HepG2 (cell line): ENCODE results near the gene PKP3. TPM values are rescaled to one million over a fixed set of nuclear protein-coding genes. Genes with fewer than 3 reads are reported as not detected.

Experiments used
- CENPT ChIP-seq: sonication (generic); formaldehyde crosslinking; IDR thresholded peaks from 2 replicates; pipeline ENCODE4 v1.8.0; 2022; ENCODE audit warnings: low read depth, mild to moderate bottlenecking, moderate library complexity, missing genetic modification reagents
- ZNF121 ChIP-seq: sonication (generic); formaldehyde crosslinking; IDR thresholded peaks from 2 replicates; pipeline ENCODE4 v1.5.0; 2020; ENCODE audit warnings: mild to moderate bottlenecking, missing genetic modification reagents
- ZNF282 ChIP-seq: fragments of 450-650 bp; IDR thresholded peaks from 2 replicates; pipeline ENCODE4 v1.6.1; 2018; ENCODE audit not compliant: partially characterized antibody
- polyA plus RNA-seq, 8 experiments: library from polyadenylated mRNA; depleted of rRNA in 3 of 8; stranded (reverse) in 7 of 8; unstranded in 1 of 8; fragments of >200 nt; fragmentation: Illumina TruSeq in 4 of 8; extraction: Trizol in 4 of 8; gene quantifications; 2 replicates each; pipeline versions ENCODE4 v1.2.1 to v1.2.3, GENCODE V29; 2011 to 2016; ENCODE audit warnings: low read depth in 4 of 8, missing spikeins in 1 of 8, mixed read lengths in 1 of 8; ENCODE audit not compliant: insufficient read depth in 1 of 8
- total RNA-seq, 5 experiments: library from RNA; depleted of rRNA; stranded (reverse); fragments of >200 nt; fragmentation: Illumina TruSeq; extraction: Trizol; gene quantifications; 2 replicates each; pipeline ENCODE4 v1.2.3, GENCODE V29; 2016; ENCODE audit warnings: low read depth in 1 of 5
- TF ChIP-seq, protein P1 (sequence below), 2 experiments: fragments of 450-650 bp in 1 of 2; sonication (generic) in 1 of 2; formaldehyde crosslinking in 1 of 2; IDR thresholded peaks; 2 replicates each; pipeline versions ENCODE4 v1.6.1 to v1.8.0; 2016 to 2022; ENCODE audit warnings: antibody characterized with exemption in 1 of 2, mild to moderate bottlenecking in 1 of 2, missing genetic modification reagents in 1 of 2
- TF ChIP-seq, protein P2 (sequence below): sonication (generic); formaldehyde crosslinking; IDR thresholded peaks from 2 replicates; pipeline ENCODE4 v1.4.0; 2020; ENCODE audit warnings: missing genetic modification reagents
- TF ChIP-seq, protein P3 (sequence below): sonication (generic); formaldehyde crosslinking; IDR thresholded peaks from 2 replicates; pipeline ENCODE4 v1.8.0; 2022; ENCODE audit warnings: missing genetic modification reagents, mild to moderate bottlenecking, inconsistent platforms, borderline replicate concordance

The PKP3 gene
- total and polyA plus RNA-seq, 2 of the 13 experiments (the other 11 are each of a cell fraction or from before 2014, with no cell fraction given): 18.0 to 28.7 TPM

DNA sequence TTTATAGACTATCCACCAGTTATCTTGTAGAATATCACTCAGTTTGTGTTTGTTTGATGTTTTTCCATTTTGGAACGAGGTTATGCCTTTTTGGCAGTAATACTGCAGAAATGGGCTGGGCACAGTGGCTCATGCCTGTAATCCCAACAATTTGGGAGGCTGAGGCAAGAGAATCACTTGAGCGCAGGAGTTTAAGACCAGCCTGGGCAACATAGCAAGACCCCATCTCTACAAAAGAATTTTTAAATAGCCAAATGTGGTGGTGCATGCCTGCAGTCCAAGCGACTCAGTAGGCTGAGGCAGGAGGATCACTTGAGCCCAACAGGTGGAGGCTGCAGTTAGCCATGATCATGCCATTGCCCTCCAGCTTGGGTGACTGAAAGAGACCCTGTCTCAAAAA, 47.5 kb upstream of the PKP3 start (continued):
- TF ChIP-seq, protein P1, sequence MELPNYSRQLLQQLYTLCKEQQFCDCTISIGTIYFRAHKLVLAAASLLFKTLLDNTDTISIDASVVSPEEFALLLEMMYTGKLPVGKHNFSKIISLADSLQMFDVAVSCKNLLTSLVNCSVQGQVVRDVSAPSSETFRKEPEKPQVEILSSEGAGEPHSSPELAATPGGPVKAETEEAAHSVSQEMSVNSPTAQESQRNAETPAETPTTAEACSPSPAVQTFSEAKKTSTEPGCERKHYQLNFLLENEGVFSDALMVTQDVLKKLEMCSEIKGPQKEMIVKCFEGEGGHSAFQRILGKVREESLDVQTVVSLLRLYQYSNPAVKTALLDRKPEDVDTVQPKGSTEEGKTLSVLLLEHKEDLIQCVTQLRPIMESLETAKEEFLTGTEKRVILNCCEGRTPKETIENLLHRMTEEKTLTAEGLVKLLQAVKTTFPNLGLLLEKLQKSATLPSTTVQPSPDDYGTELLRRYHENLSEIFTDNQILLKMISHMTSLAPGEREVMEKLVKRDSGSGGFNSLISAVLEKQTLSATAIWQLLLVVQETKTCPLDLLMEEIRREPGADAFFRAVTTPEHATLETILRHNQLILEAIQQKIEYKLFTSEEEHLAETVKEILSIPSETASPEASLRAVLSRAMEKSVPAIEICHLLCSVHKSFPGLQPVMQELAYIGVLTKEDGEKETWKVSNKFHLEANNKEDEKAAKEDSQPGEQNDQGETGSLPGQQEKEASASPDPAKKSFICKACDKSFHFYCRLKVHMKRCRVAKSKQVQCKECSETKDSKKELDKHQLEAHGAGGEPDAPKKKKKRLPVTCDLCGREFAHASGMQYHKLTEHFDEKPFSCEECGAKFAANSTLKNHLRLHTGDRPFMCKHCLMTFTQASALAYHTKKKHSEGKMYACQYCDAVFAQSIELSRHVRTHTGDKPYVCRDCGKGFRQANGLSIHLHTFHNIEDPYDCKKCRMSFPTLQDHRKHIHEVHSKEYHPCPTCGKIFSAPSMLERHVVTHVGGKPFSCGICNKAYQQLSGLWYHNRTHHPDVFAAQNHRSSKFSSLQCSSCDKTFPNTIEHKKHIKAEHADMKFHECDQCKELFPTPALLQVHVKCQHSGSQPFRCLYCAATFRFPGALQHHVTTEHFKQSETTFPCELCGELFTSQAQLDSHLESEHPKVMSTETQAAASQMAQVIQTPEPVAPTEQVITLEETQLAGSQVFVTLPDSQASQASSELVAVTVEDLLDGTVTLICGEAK (IDR thresholded peaks at IDR 0.05): no peak
- TF ChIP-seq, protein P1 (CRISPR knock-in tag; IDR thresholded peaks at IDR 0.05): no peak
- TF ChIP-seq ZNF282 (no peak), CENPT (no peak), ZNF121 (CRISPR knock-in tag) (0 out of 2 replicates have a peak, but pooled peaks have one; percentile 50)
- TF ChIP-seq, protein P2, sequence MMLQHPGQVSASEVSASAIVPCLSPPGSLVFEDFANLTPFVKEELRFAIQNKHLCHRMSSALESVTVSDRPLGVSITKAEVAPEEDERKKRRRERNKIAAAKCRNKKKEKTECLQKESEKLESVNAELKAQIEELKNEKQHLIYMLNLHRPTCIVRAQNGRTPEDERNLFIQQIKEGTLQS (CRISPR knock-in tag): no peak
- TF ChIP-seq, protein P3, sequence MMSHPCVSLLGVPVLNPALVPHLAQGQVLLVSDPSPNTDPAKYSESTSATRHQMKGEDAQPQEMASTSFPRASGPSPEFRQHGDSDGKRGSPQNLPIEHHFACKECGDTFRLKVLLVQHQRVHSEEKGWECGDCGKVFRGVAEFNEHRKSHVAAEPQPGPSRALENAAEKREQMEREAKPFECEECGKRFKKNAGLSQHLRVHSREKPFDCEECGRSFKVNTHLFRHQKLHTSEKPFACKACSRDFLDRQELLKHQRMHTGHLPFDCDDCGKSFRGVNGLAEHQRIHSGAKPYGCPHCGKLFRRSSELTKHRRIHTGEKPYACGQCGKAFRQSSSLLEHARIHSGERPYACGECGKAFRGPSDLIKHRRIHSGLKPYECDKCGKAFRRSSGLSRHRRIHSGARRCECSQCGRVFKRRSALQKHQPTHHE (CRISPR knock-in tag): no peak
